ENCODE measurements around the gene CD28. TPM values are rescaled to one million over a fixed set of nuclear protein-coding genes. Genes with fewer than 3 reads are reported as not detected.

Gene CD28
- polyA plus RNA-seq, 3 donors: 1.1 to 2.5 (median 1.9) TPM

Other genes with a start within 250 kb of the CD28 start
- 10 to 100 TPM; 16.8 to 19.8 (median 17.4) TPM for gene RAPH1, start 171.3 kb upstream of the CD28 start, polyA plus RNA-seq (ENCODE audit: insufficient read length in 3 of 3)
- gene CTLA4, start 161.1 kb downstream of the CD28 start, polyA plus RNA-seq (ENCODE audit: insufficient read length in 3 of 3): under 1 TPM in 1 of 3 donors, not detected in 2; 0.29 TPM
- gene ICOS, start 230.1 kb downstream of the CD28 start, polyA plus RNA-seq (ENCODE audit: insufficient read length in 3 of 3): not detected